Measurements from ENCODE around the gene TRAF3IP3.

DNA sequence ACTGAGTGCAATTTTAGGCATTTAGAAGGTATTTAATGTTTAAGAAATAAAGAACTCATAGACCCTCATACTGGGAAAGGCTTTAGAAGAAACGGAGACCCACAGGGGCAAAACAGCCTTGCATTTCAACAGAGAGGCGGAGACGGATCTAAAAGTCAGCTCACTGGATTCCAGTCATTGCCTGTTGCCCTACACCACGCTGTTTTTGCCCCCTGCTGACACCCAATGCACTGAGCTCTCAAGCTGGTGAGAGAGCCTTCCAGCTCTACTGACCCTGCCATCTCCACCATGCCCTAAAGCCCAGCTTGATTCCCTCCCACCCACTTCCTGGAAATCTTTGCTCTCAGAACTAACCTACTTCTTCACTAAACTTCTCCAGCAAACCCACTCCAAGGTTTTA is 7.2 kb upstream of the TRAF3IP3 start:
- TF ChIP-seq, protein P1, sequence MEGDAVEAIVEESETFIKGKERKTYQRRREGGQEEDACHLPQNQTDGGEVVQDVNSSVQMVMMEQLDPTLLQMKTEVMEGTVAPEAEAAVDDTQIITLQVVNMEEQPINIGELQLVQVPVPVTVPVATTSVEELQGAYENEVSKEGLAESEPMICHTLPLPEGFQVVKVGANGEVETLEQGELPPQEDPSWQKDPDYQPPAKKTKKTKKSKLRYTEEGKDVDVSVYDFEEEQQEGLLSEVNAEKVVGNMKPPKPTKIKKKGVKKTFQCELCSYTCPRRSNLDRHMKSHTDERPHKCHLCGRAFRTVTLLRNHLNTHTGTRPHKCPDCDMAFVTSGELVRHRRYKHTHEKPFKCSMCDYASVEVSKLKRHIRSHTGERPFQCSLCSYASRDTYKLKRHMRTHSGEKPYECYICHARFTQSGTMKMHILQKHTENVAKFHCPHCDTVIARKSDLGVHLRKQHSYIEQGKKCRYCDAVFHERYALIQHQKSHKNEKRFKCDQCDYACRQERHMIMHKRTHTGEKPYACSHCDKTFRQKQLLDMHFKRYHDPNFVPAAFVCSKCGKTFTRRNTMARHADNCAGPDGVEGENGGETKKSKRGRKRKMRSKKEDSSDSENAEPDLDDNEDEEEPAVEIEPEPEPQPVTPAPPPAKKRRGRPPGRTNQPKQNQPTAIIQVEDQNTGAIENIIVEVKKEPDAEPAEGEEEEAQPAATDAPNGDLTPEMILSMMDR (IDR thresholded peaks at IDR 0.05; ENCODE audit: extremely low read depth in 1 of 2, insufficient read depth in 1 of 2, low read depth in 1 of 2, low read length in 2 of 2), result no peak
- no peak for TF ChIP-seq JUN (IDR thresholded peaks at IDR 0.05; ENCODE audit: borderline replicate concordance, insufficient read depth, insufficient read length, low read depth)
- TF ChIP-seq POLR2A (IDR thresholded peaks at IDR 0.05; ENCODE audit: low read depth, low read length), result no peak
- TF ChIP-seq EZH2 (IDR thresholded peaks at IDR 0.05; ENCODE audit: borderline replicate concordance, low read depth, low read length, severe bottlenecking), result no peak
- no peak for TF ChIP-seq POLR2AphosphoS5 (IDR thresholded peaks at IDR 0.05; ENCODE audit: insufficient read depth, low read depth, low read length)
- TF ChIP-seq MYC (IDR thresholded peaks at IDR 0.05; ENCODE audit: low read depth, low read length), result no peak
- TF ChIP-seq, protein P2, sequence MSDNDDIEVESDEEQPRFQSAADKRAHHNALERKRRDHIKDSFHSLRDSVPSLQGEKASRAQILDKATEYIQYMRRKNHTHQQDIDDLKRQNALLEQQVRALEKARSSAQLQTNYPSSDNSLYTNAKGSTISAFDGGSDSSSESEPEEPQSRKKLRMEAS (IDR thresholded peaks at IDR 0.05; ENCODE audit: insufficient read depth, insufficient read length), result no peak
